GM23338 (cell line): ENCODE results near the gene MAP4K1. TPM values are rescaled to one million over a fixed set of nuclear protein-coding genes. Genes with fewer than 3 reads are reported as not detected.
A peak's percentile ranks its signal among the peaks of the same experiment; 100 is the strongest.

Source experiments
- ATAC-seq: fragments of 200-7000 bp; cut with Tn5 transposase; 3 replicates; pipeline ENCODE4 v1.9.1; 2020
- DNase-seq: peaks from one replicate; pipeline ENCODE4 v3.0.0-alpha.2; 2015; ENCODE audit warnings: low spot score
- H2AFZ ChIP-seq: fragments of 200-600 bp; sonication (generic); 2 replicates; pipeline ENCODE4 v1.8.0; 2016; ENCODE audit warnings: antibody characterized with exemption, mild to moderate bottlenecking, moderate library complexity
- H3F3A ChIP-seq: fragments of 200-600 bp; sonication (generic); replicated peaks from 2 replicates; pipeline ENCODE4 v1.8.0; 2017; ENCODE audit warnings: antibody characterized with exemption, mixed run types, low read depth
- H3K27ac ChIP-seq: fragments of 200-600 bp; sonication (generic); 2 replicates; pipeline ENCODE4 v1.6.1; 2016; ENCODE audit warnings: low read depth
- H3K27me3 ChIP-seq: fragments of 200-600 bp; sonication (generic); 2 replicates; pipeline ENCODE4 v1.8.0; 2016; ENCODE audit warnings: mild to moderate bottlenecking, mixed run types, moderate library complexity; ENCODE audit not compliant: insufficient read depth
- H3K36me3 ChIP-seq: fragments of 200-600 bp; sonication (generic); 2 replicates; pipeline ENCODE4 v1.8.0; 2016; ENCODE audit warnings: mild to moderate bottlenecking; ENCODE audit not compliant: insufficient read depth
- H3K4me1 ChIP-seq: fragments of 200-600 bp; sonication (generic); 2 replicates; pipeline ENCODE4 v1.8.0; 2016; ENCODE audit warnings: mild to moderate bottlenecking, moderate library complexity; ENCODE audit not compliant: insufficient read depth
- H3K4me2 ChIP-seq: fragments of 200-600 bp; sonication (generic); 2 replicates; pipeline ENCODE4 v1.7.1; 2017; ENCODE audit warnings: mixed run types
- H3K4me3 ChIP-seq: fragments of 200-600 bp; sonication (generic); 2 replicates; pipeline ENCODE4 v1.6.1; 2016; ENCODE audit warnings: mixed run types
- H3K79me2 ChIP-seq: fragments of 200-600 bp; sonication (generic); replicated peaks from 2 replicates; pipeline ENCODE4 v1.8.0; 2017; ENCODE audit warnings: mild to moderate bottlenecking; ENCODE audit not compliant: insufficient read depth
- H3K9me2 ChIP-seq: fragments of 200-600 bp; sonication (generic); 2 replicates; pipeline ENCODE4 v1.8.0; 2017; ENCODE audit not compliant: insufficient read depth
- H4K20me1 ChIP-seq: fragments of 200-600 bp; sonication (generic); replicated peaks from 2 replicates; pipeline ENCODE4 v1.8.0; 2017; ENCODE audit warnings: mild to moderate bottlenecking; ENCODE audit not compliant: insufficient read depth
- H3K27ac Mint-ChIP-seq: 2 replicates; pipeline ENCODE4 v1.8.0; 2020; ENCODE audit warnings: inconsistent platforms, mild to moderate bottlenecking, moderate library complexity, mixed read lengths
- H3K27me3 Mint-ChIP-seq: 3 replicates; pipeline ENCODE4 v1.8.0; 2022; ENCODE audit warnings: low read depth, mild to moderate bottlenecking, moderate library complexity, mixed read lengths, inconsistent platforms; ENCODE audit not compliant: insufficient read depth, poor library complexity
- H3K36me3 Mint-ChIP-seq: 3 replicates; pipeline ENCODE4 v1.8.0; 2021; ENCODE audit warnings: low read depth, mild to moderate bottlenecking, inconsistent platforms, moderate library complexity, mixed read lengths
- H3K4me1 Mint-ChIP-seq: 3 replicates; pipeline ENCODE4 v1.8.0; 2020; ENCODE audit warnings: mild to moderate bottlenecking, inconsistent platforms, mixed read lengths
- H3K4me3 Mint-ChIP-seq: 3 replicates; pipeline ENCODE4 v1.8.0; 2021; ENCODE audit warnings: moderate library complexity, mild to moderate bottlenecking, inconsistent platforms, mixed read lengths
- H3K9me3 Mint-ChIP-seq: 3 replicates; pipeline ENCODE4 v1.8.0; 2020; ENCODE audit warnings: moderate library complexity, mild to moderate bottlenecking, inconsistent platforms, mixed read lengths
- CREB1 ChIP-seq: fragments of 250-450 bp; sonication (Bioruptor Pico); IDR thresholded peaks from 2 replicates; pipeline ENCODE4 v1.5.0; 2020; ENCODE audit warnings: low read depth, mild to moderate bottlenecking, moderate library complexity
- CTCF ChIP-seq, 2 experiments: fragments of 200-600 bp in 1 of 2; sonication (generic) in 1 of 2; conservative IDR thresholded peaks; 2 replicates each; pipeline versions ENCODE4 v1.5.1 to v1.6.1; 2016 to 2017; ENCODE audit warnings: antibody characterized with exemption in 2 of 2, low read depth in 2 of 2, mild to moderate bottlenecking in 2 of 2, moderate library complexity in 1 of 2
- EZH2 ChIP-seq: fragments of 200-600 bp; sonication (generic); IDR thresholded peaks from one replicate; pipeline ENCODE4 v1.8.0; 2017; ENCODE audit warnings: antibody characterized with exemption, mild to moderate bottlenecking, low read depth; ENCODE audit not compliant: unreplicated experiment
- EZH2phosphoT487 ChIP-seq: fragments of 200-600 bp; sonication (generic); IDR thresholded peaks from one replicate; pipeline ENCODE4 v1.8.1; 2018; ENCODE audit warnings: antibody characterized with exemption; ENCODE audit not compliant: unreplicated experiment
- JUNB ChIP-seq: IDR thresholded peaks from one replicate; pipeline ENCODE4 v1.6.1; 2016; ENCODE audit warnings: antibody characterized with exemption; ENCODE audit not compliant: unreplicated experiment
- POLR2AphosphoS5 ChIP-seq: IDR thresholded peaks from 2 replicates; pipeline ENCODE4 v1.6.1; 2016; ENCODE audit warnings: antibody characterized with exemption, low read depth
- ZNF114 ChIP-seq: fragments of 250-450 bp; sonication (Bioruptor Pico); IDR thresholded peaks from 2 replicates; pipeline ENCODE4 v1.5.0; 2020; ENCODE audit warnings: mild to moderate bottlenecking, moderate library complexity
- ZNF331 ChIP-seq: fragments of 250-450 bp; sonication (Bioruptor Pico); IDR thresholded peaks from 2 replicates; pipeline ENCODE4 v1.5.0; 2020; ENCODE audit warnings: low read depth, mild to moderate bottlenecking, moderate library complexity
- ZNF462 ChIP-seq: fragments of 250-450 bp; sonication (Bioruptor Pico); IDR thresholded peaks from 2 replicates; pipeline ENCODE4 v1.5.0; 2020; ENCODE audit warnings: mild to moderate bottlenecking, moderate library complexity
- long read RNA-seq: library from polyadenylated mRNA; unstranded; transcript quantifications from one replicate; pipeline ENCODE4 v2.0.0, GENCODE V29; 2020; ENCODE audit not compliant: unreplicated experiment
- polyA plus RNA-seq: library from polyadenylated mRNA; unstranded; fragments of >200 nt; fragmentation: Nextera tagmentation; extraction: Ambion mirVana; gene quantifications from 2 replicates; pipeline ENCODE4 v1.2.1, GENCODE V29; 2016
- total RNA-seq: library from RNA; depleted of rRNA; stranded (reverse); fragments of >200 nt; shearing (Covaris generic); gene quantifications from 2 replicates; pipeline ENCODE4 v1.2.3, GENCODE V29; 2014; rRNA removed

Gene MAP4K1
- total RNA-seq (7.7 and 11.8 TPM in 2 replicates), polyA plus RNA-seq (42.8 and 44.6 TPM in 2 replicates)
- long read RNA-seq, partial matches to known transcripts = 2 of 12 reads
- long read RNA-seq, other reads (novel, unspliced or antisense) = 10 of 12 reads

- TF ChIP-seq CREB1 (no peak), CTCF (conservative IDR thresholded peaks at IDR 0.05; ENCODE audit: low read depth in 2 of 2) (no peak), ZNF114 (CRISPR knock-in tag) (no peak), POLR2AphosphoS5 (no peak), EZH2phosphoT487 (no peak), JUNB (no peak), ZNF462 (CRISPR knock-in tag) (no peak), EZH2 (no peak), ZNF331 (CRISPR knock-in tag) (no peak)
- ATAC-seq = peak; percentile 14
- Histone ChIP-seq H4K20me1 (peaks cover 18% of the 10 kb centered on the region), H3K9me2 (no peaks in the 10 kb centered on the region), H3K4me1 (peaks cover 9% of the 10 kb centered on the region), H3K4me3 (peak within 1 kb of the TSS; percentile 87), H3K36me3 (peaks cover 26% of the 10 kb centered on the region), H3K79me2 (peaks cover 15% of the 10 kb centered on the region), H3K4me2 (peak within 1 kb of the TSS; percentile 91), H3K27me3 (no peaks in the 10 kb centered on the region), H2AFZ (peak within 1 kb of the TSS; percentile 91), H3K27ac (peak within 1 kb of the TSS; percentile 81), H3F3A (peaks cover 23% of the 10 kb centered on the region)
- Mint-ChIP-seq H3K27ac (peak within 1 kb of the TSS; percentile 94), H3K9me3 (no peaks in the 10 kb centered on the region), H3K4me3 (peak within 1 kb of the TSS; percentile 99), H3K27me3 (peaks cover 20% of the 10 kb centered on the region), H3K36me3 (peaks cover 39% of the 10 kb centered on the region), H3K4me1 (peaks cover 27% of the 10 kb centered on the region)
- peak; percentile 19 for DNase-seq
These were observed at the start of gene MAP4K1 for GRCh38 chr19:38617764-38618589. Gene MAP4K1 (minus strand): TSS chr19:38617953. CDS start chr19:38617895, 58 bp downstream.
